Activated CD4-positive, alpha-beta memory T cell treated with anti-CD3 and anti-CD28 coated beads for 36 hours (primary cell): ENCODE results near the gene KANSL3. TPM values are rescaled to one million over a fixed set of nuclear protein-coding genes. Genes with fewer than 3 reads are reported as not detected.

Experiments used
- CTCF ChIA-PET: fragments of 350-600 bp; sonication (Branson Sonifier 250); formaldehyde crosslinking; loops from one replicate; lab custom pipeline; 2021; ENCODE audit warnings: antibody characterized with exemption, inconsistent platforms; lab: Charles Lee
- POLR2A ChIA-PET: fragments of 350-600 bp; sonication (Branson Sonifier 250); formaldehyde crosslinking; loops from one replicate; lab custom pipeline; 2021; ENCODE audit warnings: antibody characterized with exemption; lab: Charles Lee
- DNase-seq: peaks from one replicate; pipeline ENCODE4 v3.0.0-alpha.2; 2020
- H3K27ac Mint-ChIP-seq: one replicate; pipeline ENCODE4 v1.8.0; 2021; ENCODE audit warnings: mixed read lengths
- H3K27me3 Mint-ChIP-seq: one replicate; pipeline ENCODE4 v1.8.0; 2021; ENCODE audit warnings: mixed read lengths
- H3K36me3 Mint-ChIP-seq: one replicate; pipeline ENCODE4 v1.8.0; 2021; ENCODE audit warnings: mixed read lengths
- H3K4me1 Mint-ChIP-seq: one replicate; pipeline ENCODE4 v1.8.0; 2021; ENCODE audit warnings: low read depth, mixed read lengths
- H3K4me3 Mint-ChIP-seq: one replicate; pipeline ENCODE4 v1.8.0; 2021; ENCODE audit warnings: mild to moderate bottlenecking, mixed read lengths
- H3K9me3 Mint-ChIP-seq: one replicate; pipeline ENCODE4 v1.8.0; 2021; ENCODE audit warnings: mixed read lengths
- intact Hi-C: fragments of 100-400 bp; cut with micrococcal nuclease; formaldehyde crosslinking; loops from one replicate; pipeline ENCODE4 v1.15.1; 2023
- total RNA-seq, 2 experiments: library from RNA; stranded (reverse); gene quantifications; one replicate each; pipeline ENCODE4 v1.2.3, GENCODE V29; 2021

KANSL3 gene
- total RNA-seq, 2 experiments from 2014 or later, result 33.7 to 39.4 TPM

- H3K4me1 Mint-ChIP-seq, result peaks cover 49% of the 10 kb centered on the region
- POLR2A ChIA-PET, result no interaction called here
- no peaks in the 10 kb centered on the region for H3K27me3 Mint-ChIP-seq
- intact Hi-C loops, result no loop called here
- CTCF ChIA-PET, result no interaction called here
- DNase-seq, result no peak
- no peaks in the 10 kb centered on the region for H3K9me3 Mint-ChIP-seq
- no peak overlapping the region for H3K4me3 Mint-ChIP-seq
- H3K36me3 Mint-ChIP-seq, result peaks cover 58% of the 10 kb centered on the region
- no peak overlapping the region for H3K27ac Mint-ChIP-seq
These were observed 41.5 kb downstream of the KANSL3 start for GRCh38 chr2:96596596-96596995.

- no peaks in the 10 kb centered on the region for H3K27me3 Mint-ChIP-seq
- CTCF ChIA-PET, result interaction anchor here (1.0 to 2.2 kb wide), 8 partner anchors 11 to 518 kb away, joined by 3 to 9 read pairs (median 4); partner anchors contain the start of gene ANKRD36
- H3K36me3 Mint-ChIP-seq, result peaks cover 46% of the 10 kb centered on the region
- peaks cover 41% of the 10 kb centered on the region for H3K4me1 Mint-ChIP-seq
- DNase-seq, result peak; percentile 53
- peak overlapping the region; percentile 96 for H3K27ac Mint-ChIP-seq
- no peaks in the 10 kb centered on the region for H3K9me3 Mint-ChIP-seq
- no peak overlapping the region for H3K4me3 Mint-ChIP-seq
- intact Hi-C loops, result loop anchor here (1.0 to 5.0 kb wide), 2 partner anchors 23 to 43 kb away; partner anchors contain the start of gene KANSL3
- POLR2A ChIA-PET, result interaction anchor here (0.6 to 2.0 kb wide), 4 partner anchors 12 to 316 kb away, joined by 3 to 5 read pairs (median 4); no protein-coding TSS in a partner anchor
These were observed 43.4 kb downstream of the KANSL3 start for GRCh38 chr2:96594691-96595152.

GRCh38 chr2:96594282-96594681 is 43.8 kb downstream of the KANSL3 start:
- no peak for DNase-seq
- Mint-ChIP-seq H3K27ac (peak overlapping the region; percentile 96), H3K4me1 (peaks cover 43% of the 10 kb centered on the region), H3K36me3 (peaks cover 49% of the 10 kb centered on the region), H3K4me3 (no peak overlapping the region), H3K27me3 (no peaks in the 10 kb centered on the region), H3K9me3 (no peaks in the 10 kb centered on the region)
- ChIA-PET POLR2A (interaction anchor here (1.0 to 2.0 kb wide), 3 partner anchors 12 to 57 kb away, joined by 3 to 5 read pairs (median 4); no protein-coding TSS in a partner anchor), CTCF (interaction anchor here (1.0 to 2.2 kb wide), 9 partner anchors 11 to 602 kb away, joined by 3 to 9 read pairs (median 3); partner anchors contain the start of gene ANKRD36)
- intact Hi-C loops, result loop anchor here (1.0 to 5.0 kb wide), 2 partner anchors 23 to 43 kb away; partner anchors contain the start of gene KANSL3

- no peak overlapping the region for H3K4me3 Mint-ChIP-seq
- no peak overlapping the region for H3K27ac Mint-ChIP-seq
- DNase-seq, result no peak
- H3K36me3 Mint-ChIP-seq, result peaks cover 47% of the 10 kb centered on the region
- ChIA-PET POLR2A (no interaction called here), CTCF (no interaction called here)
- no peaks in the 10 kb centered on the region for H3K27me3 Mint-ChIP-seq
- intact Hi-C loops, result loop anchor here (5.0 kb wide), 1 partner anchor 46 kb away; the partner anchor contains the start of gene KANSL3
- peaks cover 46% of the 10 kb centered on the region for H3K4me1 Mint-ChIP-seq
- no peaks in the 10 kb centered on the region for H3K9me3 Mint-ChIP-seq
These were observed 46.6 kb downstream of the KANSL3 start for GRCh38 chr2:96591494-96591893.

- peaks cover 47% of the 10 kb centered on the region for H3K36me3 Mint-ChIP-seq
- CTCF ChIA-PET, result no interaction called here
- H3K4me3 Mint-ChIP-seq, result no peak overlapping the region
These were observed 47.1 kb downstream of the KANSL3 start for GRCh38 chr2:96591054-96591453.

GRCh38 chr2:96587843-96588242 is 50.3 kb downstream of the KANSL3 start:
- Mint-ChIP-seq H3K9me3 (no peaks in the 10 kb centered on the region), H3K4me1 (peaks cover 17% of the 10 kb centered on the region), H3K27me3 (no peaks in the 10 kb centered on the region), H3K27ac (no peak overlapping the region), H3K36me3 (peaks cover 19% of the 10 kb centered on the region), H3K4me3 (no peak overlapping the region)
- intact Hi-C loops, result no loop called here
- ChIA-PET POLR2A (no interaction called here), CTCF (no interaction called here)
- no peak for DNase-seq

More at GRCh38 chr2:96591054-96591453, 47.1 kb downstream of the KANSL3 start:
- DNase-seq, result no peak
- POLR2A ChIA-PET, result no interaction called here
- H3K4me1 Mint-ChIP-seq, result peaks cover 46% of the 10 kb centered on the region
- intact Hi-C loops, result loop anchor here (5.0 kb wide), 1 partner anchor 46 kb away; the partner anchor contains the start of gene KANSL3
- no peaks in the 10 kb centered on the region for H3K27me3 Mint-ChIP-seq
- no peaks in the 10 kb centered on the region for H3K9me3 Mint-ChIP-seq
- no peak overlapping the region for H3K27ac Mint-ChIP-seq

- no peak for DNase-seq
- Mint-ChIP-seq H3K27me3 (no peaks in the 10 kb centered on the region), H3K36me3 (peaks cover 9% of the 10 kb centered on the region), H3K9me3 (no peaks in the 10 kb centered on the region), H3K4me3 (no peak overlapping the region), H3K4me1 (peaks cover 8% of the 10 kb centered on the region), H3K27ac (no peak overlapping the region)
- ChIA-PET CTCF (interaction anchor here (1.1 kb wide), 1 partner anchor 10 kb away, joined by 4 read pairs; no protein-coding TSS in a partner anchor), POLR2A (no interaction called here)
- intact Hi-C loops, result no loop called here
These were observed 54.1 kb downstream of the KANSL3 start for GRCh38 chr2:96584017-96584416.

GRCh38 chr2:96580771-96581170 is 57.3 kb downstream of the KANSL3 start:
- no peaks in the 10 kb centered on the region for H3K9me3 Mint-ChIP-seq
- CTCF ChIA-PET, result no interaction called here
- no peaks in the 10 kb centered on the region for H3K36me3 Mint-ChIP-seq
- H3K4me3 Mint-ChIP-seq, result no peak overlapping the region
- no peak overlapping the region for H3K27ac Mint-ChIP-seq
- H3K4me1 Mint-ChIP-seq, result no peaks in the 10 kb centered on the region
- intact Hi-C loops, result no loop called here
- H3K27me3 Mint-ChIP-seq, result no peaks in the 10 kb centered on the region
- POLR2A ChIA-PET, result no interaction called here
- DNase-seq, result peak; percentile 42

GRCh38 chr2:96579422-96579821 is 58.7 kb downstream of the KANSL3 start:
- H3K4me1 Mint-ChIP-seq, result no peaks in the 10 kb centered on the region
- ChIA-PET CTCF (interaction anchor here (1.1 to 1.2 kb wide), 2 partner anchors 25 to 221 kb away, joined by 3 read pairs; no protein-coding TSS in a partner anchor), POLR2A (no interaction called here)
- no peaks in the 10 kb centered on the region for H3K27me3 Mint-ChIP-seq
- no peak for DNase-seq
- no peak overlapping the region for H3K4me3 Mint-ChIP-seq
- intact Hi-C loops, result no loop called here
- H3K36me3 Mint-ChIP-seq, result no peaks in the 10 kb centered on the region
- no peaks in the 10 kb centered on the region for H3K9me3 Mint-ChIP-seq
- no peak overlapping the region for H3K27ac Mint-ChIP-seq

- CTCF ChIA-PET, result interaction anchor here (1.1 to 1.2 kb wide), 2 partner anchors 25 to 222 kb away, joined by 3 read pairs; no protein-coding TSS in a partner anchor
- Mint-ChIP-seq H3K36me3 (no peaks in the 10 kb centered on the region), H3K4me1 (no peaks in the 10 kb centered on the region), H3K27ac (no peak overlapping the region), H3K4me3 (no peak overlapping the region), H3K9me3 (no peaks in the 10 kb centered on the region), H3K27me3 (no peaks in the 10 kb centered on the region)
- POLR2A ChIA-PET, result no interaction called here
- DNase-seq, result no peak
- intact Hi-C loops, result no loop called here
These were observed 59.4 kb downstream of the KANSL3 start for GRCh38 chr2:96578731-96579130.

GRCh38 chr2:96577501-96577900 is 60.6 kb downstream of the KANSL3 start:
- no peak for DNase-seq
- Mint-ChIP-seq H3K4me3 (no peak overlapping the region), H3K27me3 (no peaks in the 10 kb centered on the region), H3K27ac (no peak overlapping the region), H3K9me3 (no peaks in the 10 kb centered on the region), H3K36me3 (no peaks in the 10 kb centered on the region), H3K4me1 (no peaks in the 10 kb centered on the region)
- POLR2A ChIA-PET, result no interaction called here
- intact Hi-C loops, result no loop called here
- CTCF ChIA-PET, result no interaction called here

- H3K36me3 Mint-ChIP-seq, result no peaks in the 10 kb centered on the region
- CTCF ChIA-PET, result interaction anchor here (1.0 kb wide), 1 partner anchor 185 kb away, joined by 3 read pairs; no protein-coding TSS in a partner anchor
These were observed 62.2 kb downstream of the KANSL3 start for GRCh38 chr2:96575785-96576456.

More at GRCh38 chr2:96575785-96576456, 62.2 kb downstream of the KANSL3 start:
- Mint-ChIP-seq H3K27ac (no peak overlapping the region), H3K4me3 (no peak overlapping the region), H3K27me3 (no peaks in the 10 kb centered on the region), H3K4me1 (no peaks in the 10 kb centered on the region), H3K9me3 (no peaks in the 10 kb centered on the region)
- POLR2A ChIA-PET, result no interaction called here
- intact Hi-C loops, result no loop called here
- no peak for DNase-seq
